Measurements from ENCODE around the gene ZNF813. TPM values are rescaled to one million over a fixed set of nuclear protein-coding genes. Genes with fewer than 3 reads are reported as not detected.

Gene ZNF813
- total and polyA plus RNA-seq, 3 donors from 2014 or later: 2.0 to 4.8 (median 4.6) TPM

GRCh38 chr19:53518121-53518520, 50.6 kb downstream of the ZNF813 start:
- peaks cover 31% of the 10 kb centered on the region for H3K4me1 ChIP-seq
- H3K27me3 ChIP-seq: no peaks in the 10 kb centered on the region
- no peak overlapping the region for H3K4me3 ChIP-seq
- WGBS, 2 donors: 50 to 64% methylated on average over 4 of the region's 4 CpGs
- intact Hi-C loops (cut with DNase I; ENCODE audit: low total_unique reads): loop anchor here (10.0 kb wide), 1 partner anchor 93 kb away; no protein-coding TSS in a partner anchor
- no peaks in the 10 kb centered on the region for H3K36me3 ChIP-seq (ENCODE audit: low read depth, missing control alignments)
- DNase-seq: peak; percentile 26
- no peaks in the 10 kb centered on the region for H3K9me3 ChIP-seq
- H3K27ac ChIP-seq: peak overlapping the region; percentile 94 to 95
- TF ChIP-seq CTCF (IDR thresholded peaks at IDR 0.05) (no peak), POLR2A (IDR thresholded peaks at IDR 0.05) (no peak)

- intact Hi-C loops (cut with DNase I; ENCODE audit: low total_unique reads): loop anchor here (10.0 kb wide), 1 partner anchor 94 kb away; no protein-coding TSS in a partner anchor
- peak overlapping the region; percentile 94 to 95 for H3K27ac ChIP-seq
These were observed 51.2 kb downstream of the ZNF813 start for GRCh38 chr19:53518716-53519115.

GRCh38 chr19:53519446-53519845, 51.9 kb downstream of the ZNF813 start:
- Histone ChIP-seq H3K27me3 (no peaks in the 10 kb centered on the region), H3K9me3 (no peaks in the 10 kb centered on the region), H3K27ac (peak overlapping the region; percentile 94 to 95), H3K4me3 (peak overlapping the region in 1 of 2 donors; percentile 67), H3K4me1 (peaks cover 31% of the 10 kb centered on the region), H3K36me3 (ENCODE audit: low read depth, missing control alignments) (no peaks in the 10 kb centered on the region)
- 10 to 15% methylated on average over 5 to 7 of the region's 7 CpGs for WGBS, 2 donors
- intact Hi-C loops (cut with DNase I; ENCODE audit: low total_unique reads): loop anchor here (10.0 kb wide), 1 partner anchor 95 kb away; no protein-coding TSS in a partner anchor
- TF ChIP-seq CTCF (IDR thresholded peaks at IDR 0.05) (no peak), POLR2A (IDR thresholded peaks at IDR 0.05) (no peak)
- peak; percentile 97 for DNase-seq

More at GRCh38 chr19:53518716-53519115, 51.2 kb downstream of the ZNF813 start:
- Histone ChIP-seq H3K4me1 (peaks cover 31% of the 10 kb centered on the region), H3K36me3 (ENCODE audit: low read depth, missing control alignments) (no peaks in the 10 kb centered on the region), H3K27me3 (no peaks in the 10 kb centered on the region), H3K9me3 (no peaks in the 10 kb centered on the region), H3K4me3 (no peak overlapping the region)
- no peak for TF ChIP-seq CTCF (IDR thresholded peaks at IDR 0.05)
- TF ChIP-seq POLR2A (IDR thresholded peaks at IDR 0.05): no peak
- WGBS, 2 donors: 12 to 24% methylated on average over 1 of the region's 1 CpG
- DNase-seq: peak; percentile 72

- Histone ChIP-seq H3K4me1 (peaks cover 31% of the 10 kb centered on the region), H3K36me3 (ENCODE audit: low read depth, missing control alignments) (no peaks in the 10 kb centered on the region), H3K27ac (peak overlapping the region; percentile 94 to 95), H3K4me3 (peak overlapping the region; percentile 54 to 67), H3K9me3 (no peaks in the 10 kb centered on the region), H3K27me3 (no peaks in the 10 kb centered on the region)
- intact Hi-C loops (cut with DNase I; ENCODE audit: low total_unique reads): no loop called here
- TF ChIP-seq CTCF (IDR thresholded peaks at IDR 0.05): no peak
- no peak for TF ChIP-seq POLR2A (IDR thresholded peaks at IDR 0.05)
- WGBS, 2 donors: 23 to 31% methylated on average over 11 to 13 of the region's 13 CpGs
- no peak for DNase-seq
These were observed 52.6 kb downstream of the ZNF813 start for GRCh38 chr19:53520163-53520546.

All from testis (tissue), 3 donors.